SK-N-SH (cell line): ENCODE data around the gene NTSR2. TPM values are rescaled to one million over a fixed set of nuclear protein-coding genes. Genes with fewer than 3 reads are reported as not detected.

Experiments used
- CTCF ChIA-PET: fragments of 300-600, 350-600 bp; formaldehyde crosslinking; extraction: SDS; loops from one replicate; lab custom pipeline; 2021; lab: Yijun Ruan, JAX
- POLR2A ChIA-PET: fragments of 350-600 bp; sonication (Branson Sonifier 250); formaldehyde crosslinking; extraction: SDS; loops from one replicate; lab custom pipeline; 2020; ENCODE audit warnings: antibody characterized with exemption, inconsistent platforms; lab: Yijun Ruan, JAX
- DNase-seq: peaks from one replicate; pipeline ENCODE4 v3.0.0; 2012
- H2AFZ ChIP-seq: fragments of 200-600 bp; sonication (generic); 2 replicates; pipeline ENCODE4 v1.8.1; 2016; ENCODE audit warnings: antibody characterized with exemption, mild to moderate bottlenecking, low read depth
- H3F3A ChIP-seq: fragments of 200-600 bp; sonication (generic); replicated peaks from 2 replicates; pipeline ENCODE3; 2016; ENCODE audit warnings: antibody characterized with exemption, mild to moderate bottlenecking; ENCODE audit not compliant: insufficient read depth
- H3K27ac ChIP-seq, 2 experiments: fragments of 200-500 bp in 1 of 2; fragments of 200-600 bp in 1 of 2; sonication (Bioruptor generic) in 1 of 2; sonication (generic), shearing (Covaris generic) in 1 of 2; 2 replicates each; pipeline versions ENCODE4 v1.5.1 to v1.6.1; 2014 to 2016; ENCODE audit warnings: low read depth in 2 of 2, inconsistent platforms in 1 of 2, low read length in 1 of 2, mild to moderate bottlenecking in 1 of 2, mixed read lengths in 1 of 2
- H3K27me3 ChIP-seq: fragments of 200-600 bp; sonication (generic), shearing (Covaris generic); 2 replicates; pipeline ENCODE4 v1.6.1; 2016; ENCODE audit warnings: mixed run types; ENCODE audit not compliant: insufficient read depth
- H3K36me3 ChIP-seq, 2 experiments: fragments of 200-500 bp in 1 of 2; fragments of 200-600 bp in 1 of 2; sonication (Bioruptor generic) in 1 of 2; sonication (generic) in 1 of 2; replicated peaks in 1 of 2; 2 replicates each; pipeline versions ENCODE3 to v1.5.1; 2014 to 2016; ENCODE audit warnings: low read length in 1 of 2, mild to moderate bottlenecking in 1 of 2; ENCODE audit not compliant: insufficient read depth in 2 of 2, control insufficient read depth in 1 of 2
- H3K4me1 ChIP-seq, 2 experiments: fragments of 200-500 bp in 1 of 2; fragments of 200-600 bp in 1 of 2; sonication (Bioruptor generic) in 1 of 2; sonication (generic), shearing (Covaris generic) in 1 of 2; 2 replicates each; pipeline versions ENCODE4 v1.5.1 to v1.6.1; 2014 to 2016; ENCODE audit warnings: low read depth in 1 of 2, low read length in 1 of 2, mixed run types in 1 of 2; ENCODE audit not compliant: insufficient read depth in 2 of 2, control insufficient read depth in 1 of 2
- H3K4me2 ChIP-seq: fragments of 200-600 bp; sonication (generic), shearing (Covaris generic); 2 replicates; pipeline ENCODE4 v1.6.1; 2017; ENCODE audit warnings: mixed run types
- H3K4me3 ChIP-seq, 2 experiments: fragments of 200-500 bp in 1 of 2; fragments of 200-600 bp in 1 of 2; sonication (Bioruptor generic) in 1 of 2; sonication (generic), shearing (Covaris generic) in 1 of 2; 2 replicates each; pipeline versions ENCODE4 v1.5.1 to v1.8.1; 2014 to 2016; ENCODE audit warnings: low read depth in 2 of 2, inconsistent platforms in 1 of 2, low read length in 1 of 2, mild to moderate bottlenecking in 1 of 2, mixed read lengths in 1 of 2, moderate library complexity in 1 of 2
- H3K79me2 ChIP-seq: fragments of 200-600 bp; sonication (generic); 2 replicates; pipeline ENCODE4 v1.8.1; 2017; ENCODE audit warnings: mild to moderate bottlenecking; ENCODE audit not compliant: insufficient read depth
- H3K9ac ChIP-seq: fragments of 200-600 bp; sonication (generic); 2 replicates; pipeline ENCODE4 v1.6.1; 2017; ENCODE audit warnings: mixed run types
- H3K9me2 ChIP-seq: fragments of 200-600 bp; sonication (generic); 2 replicates; pipeline ENCODE4 v1.6.1; 2017; ENCODE audit warnings: mixed run types
- H3K9me3 ChIP-seq: fragments of 200-600 bp; sonication (generic); 2 replicates; pipeline ENCODE4 v1.6.1; 2017; ENCODE audit warnings: mixed run types, mild to moderate bottlenecking, moderate library complexity
- H4K20me1 ChIP-seq: fragments of 200-600 bp; sonication (generic); 2 replicates; pipeline ENCODE4 v1.6.1; 2017; ENCODE audit warnings: mild to moderate bottlenecking, mixed run types; ENCODE audit not compliant: insufficient read depth
- CTCF ChIP-seq: fragments of 200-600 bp; sonication (generic); IDR thresholded peaks from 2 replicates; pipeline ENCODE4 v1.6.1; 2017; ENCODE audit warnings: antibody characterized with exemption, mild to moderate bottlenecking, moderate library complexity
- FOSL2 ChIP-seq: IDR thresholded peaks from 2 replicates; pipeline ENCODE4 v1.4.0; 2012; ENCODE audit warnings: low read depth, mild to moderate bottlenecking, moderate library complexity, borderline replicate concordance
- GATA2 ChIP-seq: sonication (generic); formaldehyde crosslinking; IDR thresholded peaks from 2 replicates; pipeline ENCODE4 v1.5.0; 2020; ENCODE audit warnings: mild to moderate bottlenecking, missing genetic modification reagents
- MAX ChIP-seq: IDR thresholded peaks from 2 replicates; pipeline ENCODE4 v1.4.0; 2012; ENCODE audit warnings: low read depth
- MEF2A ChIP-seq: IDR thresholded peaks from 2 replicates; pipeline ENCODE4 v1.4.0; 2012; ENCODE audit warnings: low read depth, borderline replicate concordance
- MXI1 ChIP-seq: IDR thresholded peaks from 2 replicates; pipeline ENCODE4 v1.6.1; 2012; ENCODE audit warnings: mild to moderate bottlenecking, low read depth, low read length, improper control_type of control experiment
- PBX3 ChIP-seq: IDR thresholded peaks from 2 replicates; pipeline ENCODE4; 2012
- REST ChIP-seq: IDR thresholded peaks from 2 replicates; pipeline ENCODE4 v1.6.1; 2012; ENCODE audit warnings: mild to moderate bottlenecking, low read depth, low read length, moderate library complexity
- RFX5 ChIP-seq: IDR thresholded peaks from 2 replicates; pipeline ENCODE4 v1.6.1; 2012; ENCODE audit warnings: mild to moderate bottlenecking, improper control_type of control experiment, low read length
- RXRA ChIP-seq: IDR thresholded peaks from 2 replicates; pipeline ENCODE4 v1.4.0; 2012; ENCODE audit warnings: low read depth, mild to moderate bottlenecking, borderline replicate concordance
- SMC3 ChIP-seq: IDR thresholded peaks from 2 replicates; pipeline ENCODE4 v1.6.1; 2012; ENCODE audit warnings: low read depth, low read length, improper control_type of control experiment
- TCF12 ChIP-seq: IDR thresholded peaks from 2 replicates; pipeline ENCODE4 v1.4.0; 2012
- USF1 ChIP-seq: IDR thresholded peaks from 2 replicates; pipeline ENCODE4 v1.4.0; 2012; ENCODE audit warnings: low read depth, borderline replicate concordance
- YY1 ChIP-seq: IDR thresholded peaks from 2 replicates; pipeline ENCODE4 v1.4.0; 2012; ENCODE audit warnings: low read depth, mild to moderate bottlenecking
- WGBS: methylation state at CpG from one replicate; pipeline ENCODE4 v1.1.6; 2017; ENCODE audit warnings: low lambda C conversion rate; 5-methylcytosine and 5-hydroxymethylcytosine counted together
- polyA plus RNA-seq, 3 experiments: library from polyadenylated mRNA; depleted of rRNA; stranded (reverse); fragments of >200 nt; gene quantifications; 2 replicates each; pipeline ENCODE4 v1.2.3, GENCODE V29; 2012

NTSR2 gene
- polyA plus RNA-seq, 1 of the 3 experiments (the other 2 are of a cell fraction) = not detected

GRCh38 chr2:11705063-11705462, 35.1 kb upstream of the NTSR2 start:
- no peaks in the 10 kb centered on the region for H3K79me2 ChIP-seq
- no peaks in the 10 kb centered on the region for H3K9me3 ChIP-seq
- H3K27me3 ChIP-seq = no peaks in the 10 kb centered on the region
- TF ChIP-seq MXI1 (no peak), GATA2 (CRISPR knock-in tag) (no peak), USF1 (no peak), FOSL2 (no peak), RFX5 (no peak), MAX (no peak), SMC3 (no peak), YY1 (no peak), MEF2A (no peak), RXRA (no peak)
- no peak overlapping the region for H3K4me2 ChIP-seq
- H3K9me2 ChIP-seq = no peaks in the 10 kb centered on the region
- H4K20me1 ChIP-seq = no peaks in the 10 kb centered on the region
- no peak overlapping the region for H3K9ac ChIP-seq
- no peak overlapping the region for H3K27ac ChIP-seq
- no peak for DNase-seq
- peaks cover 7 to 12% of the 10 kb centered on the region in 2 experiments; a peak in 2 of 4 replicates for H3K4me1 ChIP-seq
- 88% methylated on average over 4 of the region's 4 CpGs for whole genome bisulfite sequencing
- H3K4me3 ChIP-seq = no peak overlapping the region
- no peaks in the 10 kb centered on the region for H3F3A ChIP-seq
- ChIA-PET CTCF (interaction anchor here (1.8 to 31.9 kb wide), 5 partner anchors 12 to 80 kb away, joined by 7 to 873 read pairs (median 20); partner anchors contain the start of gene LPIN1), POLR2A (no interaction called here)
- no peak overlapping the region for H2AFZ ChIP-seq
- H3K36me3 ChIP-seq = no peaks in the 10 kb centered on the region

GRCh38 chr2:11703700-11704099, 33.7 kb upstream of the NTSR2 start:
- Histone ChIP-seq H3K4me2 (no peak overlapping the region), H3F3A (no peaks in the 10 kb centered on the region)
- no peak for TF ChIP-seq REST
- TF ChIP-seq RXRA = no peak
- 0 out of 2 replicates have a peak, but pooled peaks have one; percentile 19 for TF ChIP-seq PBX3
- TF ChIP-seq FOSL2 = 0 out of 2 replicates have a peak, but pooled peaks have one; percentile 28
- peak; percentile 13; the same call in 1 of the 2 replicates for TF ChIP-seq TCF12
- peak; percentile 84 for TF ChIP-seq MEF2A
- TF ChIP-seq CTCF = no peak
- TF ChIP-seq, all 33 proteins: peak for 4
- no peaks in the 10 kb centered on the region for H3K27me3 ChIP-seq
- no peaks in the 10 kb centered on the region for H3K79me2 ChIP-seq
- ChIA-PET POLR2A (no interaction called here), CTCF (interaction anchor here (1.0 to 31.9 kb wide), 10 partner anchors 11 to 81 kb away, joined by 3 to 873 read pairs (median 5); partner anchors contain the start of gene LPIN1)
- no peak overlapping the region for H3K27ac ChIP-seq
- no peaks in the 10 kb centered on the region for H3K9me3 ChIP-seq
- no peaks in the 10 kb centered on the region for H3K9me2 ChIP-seq
- no peaks in the 10 kb centered on the region for H3K36me3 ChIP-seq
- no peaks in the 10 kb centered on the region for H4K20me1 ChIP-seq
- no peak for DNase-seq
- no peak overlapping the region for H3K9ac ChIP-seq
- no peak overlapping the region for H3K4me3 ChIP-seq
- 50% methylated on average over 1 of the region's 1 CpG for WGBS
- peaks cover 7 to 15% of the 10 kb centered on the region in 2 experiments; a peak in 2 of 4 replicates for H3K4me1 ChIP-seq
- no peak overlapping the region for H2AFZ ChIP-seq
